Neural progenitor cell (in vitro differentiated cells): ENCODE data around the gene ACOT13. TPM values are rescaled to one million over a fixed set of nuclear protein-coding genes. Genes with fewer than 3 reads are reported as not detected.
"Not testable (repeated sequence)": the region's sequence is repeated elsewhere in the genome, so short reads cannot be mapped to it uniquely, and the experiment has no call there.

Experiments
- DNase-seq: peaks from one replicate; pipeline ENCODE4 v3.0.0-alpha.2; 2016; ENCODE audit warnings: low spot score
- H2AFZ ChIP-seq: fragments of 200-600 bp; sonication (generic); replicated peaks from 2 replicates; pipeline ENCODE4 v1.6.1; 2016; ENCODE audit warnings: antibody characterized with exemption
- H3F3A ChIP-seq: fragments of 200-600 bp; sonication (generic); 2 replicates; pipeline ENCODE4 v1.6.1; 2016; ENCODE audit warnings: antibody characterized with exemption, low read depth
- H3K27ac ChIP-seq: fragments of 200-600 bp; sonication (generic); 2 replicates; pipeline ENCODE4 v1.5.1; 2016; ENCODE audit warnings: mild to moderate bottlenecking
- H3K27me3 ChIP-seq: fragments of 200-600 bp; sonication (generic); 2 replicates; pipeline ENCODE4 v1.6.1; 2016; ENCODE audit warnings: mild to moderate bottlenecking, moderate library complexity
- H3K36me3 ChIP-seq: fragments of 200-600 bp; sonication (generic); 2 replicates; pipeline ENCODE4 v1.5.1; 2016
- H3K4me1 ChIP-seq: fragments of 200-600 bp; sonication (generic); 2 replicates; pipeline ENCODE4 v1.6.1; 2016; ENCODE audit warnings: mixed run types
- H3K4me2 ChIP-seq: fragments of 200-600 bp; sonication (generic); 2 replicates; pipeline ENCODE4 v1.6.1; 2016
- H3K4me3 ChIP-seq: fragments of 200-600 bp; sonication (generic); 2 replicates; pipeline ENCODE4 v1.5.1; 2016
- H3K79me2 ChIP-seq: fragments of 200-600 bp; sonication (generic); 2 replicates; pipeline ENCODE4 v1.6.1; 2016; ENCODE audit warnings: low read depth
- H3K9ac ChIP-seq: fragments of 200-600 bp; sonication (generic); 2 replicates; pipeline ENCODE4 v1.6.1; 2016
- H3K9me3 ChIP-seq: fragments of 200-600 bp; sonication (generic); 2 replicates; pipeline ENCODE4 v1.5.1; 2016; ENCODE audit warnings: low read depth
- H4K20me1 ChIP-seq: fragments of 200-600 bp; sonication (generic); 2 replicates; pipeline ENCODE4 v1.6.1; 2016; ENCODE audit warnings: low read depth
- H3K27ac Mint-ChIP-seq: 3 replicates; pipeline ENCODE4 v1.8.0; 2021; ENCODE audit warnings: mixed read lengths
- H3K27me3 Mint-ChIP-seq: 2 replicates; pipeline ENCODE4 v1.8.0; 2022; ENCODE audit warnings: low read depth, mild to moderate bottlenecking, inconsistent platforms, moderate library complexity, mixed read lengths; ENCODE audit not compliant: insufficient read depth
- H3K36me3 Mint-ChIP-seq: 3 replicates; pipeline ENCODE4 v1.8.0; 2021; ENCODE audit warnings: mixed read lengths
- H3K4me1 Mint-ChIP-seq: 3 replicates; pipeline ENCODE4 v1.8.0; 2021; ENCODE audit warnings: mixed read lengths
- H3K4me3 Mint-ChIP-seq: 3 replicates; pipeline ENCODE4 v1.8.0; 2021; ENCODE audit warnings: mild to moderate bottlenecking, moderate library complexity, mixed read lengths
- H3K9me3 Mint-ChIP-seq: 3 replicates; pipeline ENCODE4 v1.8.0; 2020; ENCODE audit warnings: mixed read lengths
- CTCF ChIP-seq: fragments of 200-600 bp; sonication (generic); IDR thresholded peaks from 2 replicates; pipeline ENCODE4 v1.5.1; 2017; ENCODE audit warnings: antibody characterized with exemption, mild to moderate bottlenecking
- EZH2 ChIP-seq: fragments of 200-600 bp; sonication (generic); IDR thresholded peaks from 2 replicates; pipeline ENCODE4 v1.6.1; 2017; ENCODE audit warnings: antibody characterized with exemption, mild to moderate bottlenecking, moderate library complexity
- EZH2phosphoT487 ChIP-seq: fragments of 200-600 bp; sonication (generic); IDR thresholded peaks from 2 replicates; pipeline ENCODE4 v1.6.1; 2017; ENCODE audit warnings: antibody characterized with exemption
- total RNA-seq: library from RNA; depleted of rRNA; stranded (reverse); fragments of >200 nt; gene quantifications from 2 replicates; pipeline ENCODE4 v1.2.3, GENCODE V29; 2015; ENCODE audit warnings: low replicate concordance

The ACOT13 gene
- total RNA-seq, 1 donor from 2014 or later, result 12.0 TPM

- Histone ChIP-seq H3K27ac (peak overlapping the region; percentile 57), H4K20me1 (no peaks in the 10 kb centered on the region), H3K27me3 (no peaks in the 10 kb centered on the region), H3K4me1 (peaks cover 27% of the 10 kb centered on the region), H3K79me2 (no peaks in the 10 kb centered on the region), H3K4me2 (no peak overlapping the region), H3K36me3 (no peaks in the 10 kb centered on the region), H3K9ac (no peak overlapping the region), H3F3A (peaks cover 27% of the 10 kb centered on the region), H3K4me3 (no peak overlapping the region), H2AFZ (peak overlapping the region; percentile 58), H3K9me3 (no peaks in the 10 kb centered on the region)
- peaks cover 2% of the 10 kb centered on the region for H3K9me3 Mint-ChIP-seq
- TF ChIP-seq EZH2 (no peak), EZH2phosphoT487 (no peak), CTCF (no peak)
- H3K27ac Mint-ChIP-seq, result no peak overlapping the region
- no peak for DNase-seq
- H3K4me1 Mint-ChIP-seq, result peaks cover 20% of the 10 kb centered on the region
- no peaks in the 10 kb centered on the region for H3K27me3 Mint-ChIP-seq
- no peak overlapping the region for H3K4me3 Mint-ChIP-seq
- no peaks in the 10 kb centered on the region for H3K36me3 Mint-ChIP-seq
These were observed 34.3 kb upstream of the ACOT13 start for GRCh38 chr6:24632573-24632972.

GRCh38 chr6:24636681-24637080 is 30.2 kb upstream of the ACOT13 start:
- no peak overlapping the region for H3K4me2 ChIP-seq
- no peaks in the 10 kb centered on the region for H3K36me3 Mint-ChIP-seq
- H3K27ac ChIP-seq, result no peak overlapping the region
- H3K4me3 Mint-ChIP-seq, result no peak overlapping the region
- no peaks in the 10 kb centered on the region for H3K27me3 Mint-ChIP-seq
- no peak for DNase-seq
- H3K36me3 ChIP-seq, result no peaks in the 10 kb centered on the region
- peaks cover 15% of the 10 kb centered on the region for H3K4me1 Mint-ChIP-seq
- H3K9me3 Mint-ChIP-seq, result peaks cover 23% of the 10 kb centered on the region
- no peaks in the 10 kb centered on the region for H3K9me3 ChIP-seq
- no peaks in the 10 kb centered on the region for H3K79me2 ChIP-seq
- H2AFZ ChIP-seq, result no peak overlapping the region
- no peak overlapping the region for H3K9ac ChIP-seq
- TF ChIP-seq EZH2, result no peak
- TF ChIP-seq EZH2phosphoT487, result no peak
- TF ChIP-seq CTCF, result no peak
- H3K4me1 ChIP-seq, result peaks cover 16% of the 10 kb centered on the region
- no peaks in the 10 kb centered on the region for H3K27me3 ChIP-seq
- peaks cover 18% of the 10 kb centered on the region for H3F3A ChIP-seq
- H3K4me3 ChIP-seq, result no peak overlapping the region
- H4K20me1 ChIP-seq, result no peaks in the 10 kb centered on the region
- no peak overlapping the region for H3K27ac Mint-ChIP-seq

GRCh38 chr6:24640166-24640565 is 26.7 kb upstream of the ACOT13 start:
- Histone ChIP-seq H3K9ac (no peak overlapping the region), H3K9me3 (no peaks in the 10 kb centered on the region), H3K27ac (no peak overlapping the region), H3K4me1 (no peaks in the 10 kb centered on the region), H4K20me1 (no peaks in the 10 kb centered on the region), H2AFZ (no peak overlapping the region), H3K36me3 (no peaks in the 10 kb centered on the region), H3K4me3 (no peak overlapping the region), H3K27me3 (peaks cover 19% of the 10 kb centered on the region), H3K79me2 (no peaks in the 10 kb centered on the region), H3K4me2 (no peak overlapping the region), H3F3A (peaks cover 7% of the 10 kb centered on the region)
- H3K27ac Mint-ChIP-seq, result no peak overlapping the region
- peaks cover 1% of the 10 kb centered on the region for H3K4me1 Mint-ChIP-seq
- peaks cover 6% of the 10 kb centered on the region for H3K27me3 Mint-ChIP-seq
- no peak for TF ChIP-seq EZH2
- no peak for TF ChIP-seq EZH2phosphoT487
- TF ChIP-seq CTCF, result no peak
- no peak for DNase-seq
- H3K4me3 Mint-ChIP-seq, result no peak overlapping the region
- H3K36me3 Mint-ChIP-seq, result no peaks in the 10 kb centered on the region
- H3K9me3 Mint-ChIP-seq, result peaks cover 21% of the 10 kb centered on the region

- peaks cover 23% of the 10 kb centered on the region for H3K27me3 ChIP-seq
- not testable (repeated sequence) for H2AFZ ChIP-seq, H3K9me3 ChIP-seq, H3K36me3 ChIP-seq, H3K79me2 ChIP-seq, H3K9ac ChIP-seq, H3K4me3 Mint-ChIP-seq, H3K27ac ChIP-seq, H3K36me3 Mint-ChIP-seq, H3F3A ChIP-seq, H3K4me1 ChIP-seq, DNase-seq, H3K4me1 Mint-ChIP-seq, H3K4me3 ChIP-seq, H3K4me2 ChIP-seq, H3K27ac Mint-ChIP-seq, H4K20me1 ChIP-seq
- H3K27me3 Mint-ChIP-seq, result peaks cover 11% of the 10 kb centered on the region
- H3K9me3 Mint-ChIP-seq, result peaks cover 21% of the 10 kb centered on the region
These were observed 26.2 kb upstream of the ACOT13 start for GRCh38 chr6:24640631-24641030.
